Measurements from ENCODE around the gene GLYR1. TPM values are rescaled to one million over a fixed set of nuclear protein-coding genes. Genes with fewer than 3 reads are reported as not detected.
A peak's percentile ranks its signal among the peaks of the same experiment; 100 is the strongest.

The GLYR1 gene
- total and polyA plus RNA-seq, 9 of the 15 experiments (the other 6 are each of a cell fraction or from before 2014, with no cell fraction given): 6.7 to 99.2 (median 60.2) TPM

DNA sequence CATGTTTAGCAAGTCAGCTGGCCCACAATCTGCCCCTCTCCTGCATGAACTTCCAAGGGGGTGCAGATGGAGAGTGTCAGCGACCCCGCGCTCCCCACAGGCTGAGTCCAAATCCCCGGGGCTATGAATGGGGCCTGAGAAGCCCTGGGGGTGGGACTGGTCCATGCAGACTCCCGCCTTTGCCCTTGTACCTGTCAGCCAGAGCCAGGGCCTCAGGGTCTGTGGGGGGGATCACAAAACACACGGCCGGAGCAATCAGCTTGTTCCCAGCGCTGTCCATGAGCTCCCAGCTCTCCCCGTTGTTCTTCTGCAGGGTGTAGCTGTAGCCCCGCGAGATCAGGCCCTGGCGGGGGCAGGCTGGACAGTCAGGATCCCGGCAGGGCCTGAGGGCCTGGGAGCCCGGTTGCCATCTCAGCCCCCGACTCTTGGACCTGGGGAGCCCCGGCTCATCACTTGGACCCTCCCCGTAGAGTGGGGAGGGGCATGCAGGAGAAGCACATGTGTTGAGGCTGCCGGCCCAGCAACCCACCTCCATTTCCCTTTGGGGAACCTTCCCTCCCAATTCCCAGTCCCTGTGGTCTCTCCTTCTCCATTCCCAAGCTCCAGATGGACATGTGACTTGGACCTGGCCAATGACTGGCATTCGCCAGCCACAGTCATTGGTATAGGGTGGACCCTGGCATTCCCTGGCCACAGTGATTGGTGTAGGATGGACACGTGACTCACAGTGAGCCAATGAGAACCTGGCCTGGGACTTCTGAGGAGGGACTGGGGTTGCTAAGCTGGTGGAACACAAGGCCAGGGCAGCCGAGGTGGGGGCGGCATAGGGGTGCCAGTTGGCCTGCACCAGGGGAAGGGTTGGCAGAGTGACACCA, 47.4 kb upstream of the GLYR1 start (continued):
- TF ChIP-seq CHD7 (IDR thresholded peaks at IDR 0.05; ENCODE audit: low read depth, low read length) (no peak), SRSF7 (optimal IDR thresholded peaks at IDR 0.05; ENCODE audit: low read depth, low read length) (no peak), ZNF696 (CRISPR knock-in tag; conservative IDR thresholded peaks at IDR 0.05) (no peak), SMAD4 (CRISPR knock-in tag; conservative IDR thresholded peaks at IDR 0.05) (no peak), GATA2 (CRISPR knock-in tag; IDR thresholded peaks at IDR 0.05) (no peak), CBFA2T2 (conservative IDR thresholded peaks at IDR 0.05) (peak; percentile 38), ESRRB (CRISPR knock-in tag; IDR thresholded peaks at IDR 0.05; ENCODE audit: borderline replicate concordance) (no peak), SMAD2 (IDR thresholded peaks at IDR 0.05; ENCODE audit: low read depth, low read length) (no peak), RAD51 (IDR thresholded peaks at IDR 0.05; ENCODE audit: borderline replicate concordance, low read depth) (peak; percentile 88), HMG20A (CRISPR knock-in tag; conservative IDR thresholded peaks at IDR 0.05) (no peak), ZNF766 (CRISPR knock-in tag; conservative IDR thresholded peaks at IDR 0.05) (no peak), ZNF444 (CRISPR knock-in tag; IDR thresholded peaks at IDR 0.05) (no peak), RBM15 (IDR thresholded peaks at IDR 0.05; ENCODE audit: insufficient read depth, low read length) (no peak), SREBF2 (CRISPR knock-in tag; IDR thresholded peaks at IDR 0.05) (no peak), ZNF354B (CRISPR knock-in tag; IDR thresholded peaks at IDR 0.05) (no peak), THAP7 (CRISPR knock-in tag; IDR thresholded peaks at IDR 0.05) (no peak)

Data from K562 (cell line).